Kidney epithelial cell (primary cell): ENCODE results near the gene POTEH. TPM values are rescaled to one million over a fixed set of nuclear protein-coding genes. Genes with fewer than 3 reads are reported as not detected.
"Not testable (repeated sequence)": the region's sequence is repeated elsewhere in the genome, so short reads cannot be mapped to it uniquely, and the experiment has no call there.

Source experiments
- DNase-seq: peaks from one replicate; pipeline ENCODE4 v3.0.0-alpha.2; 2010; ENCODE audit warnings: low read depth
- H3K27me3 ChIP-seq: 2 replicates; pipeline ENCODE4 v1.6.0; 2011; ENCODE audit warnings: low read length; ENCODE audit not compliant: control insufficient read depth, insufficient read depth
- H3K36me3 ChIP-seq: 2 replicates; pipeline ENCODE4 v1.5.1; 2011; ENCODE audit warnings: low read length; ENCODE audit not compliant: control insufficient read depth, insufficient read depth
- H3K4me3 ChIP-seq: 2 replicates; pipeline ENCODE4 v1.5.1; 2011; ENCODE audit warnings: low read depth, mild to moderate bottlenecking, control low read depth, low read length
- total RNA-seq: library from RNA; depleted of rRNA; stranded (reverse); fragments of >200 nt; gene quantifications from 2 replicates; pipeline ENCODE4 v1.2.3, GENCODE V29; 2015

The POTEH gene
- total RNA-seq = not detected in 2 replicates

GRCh38 chr22:15689749-15690125 lies at the start of gene POTEH:
Gene POTEH, plus strand, starts transcription at chr22:15690026. Its CDS starts 52 bp downstream, at chr22:15690078.
- H3K4me3 ChIP-seq, H3K36me3 ChIP-seq, H3K27me3 ChIP-seq, DNase-seq: not testable (repeated sequence)

GRCh38 chr22:15642288-15642861 lies 47.5 kb upstream of the POTEH start:
- not testable (repeated sequence) for H3K27me3 ChIP-seq, DNase-seq, H3K4me3 ChIP-seq, H3K36me3 ChIP-seq

GRCh38 chr22:15651954-15652353 lies 37.9 kb upstream of the POTEH start:
- not testable (repeated sequence) for H3K27me3 ChIP-seq, DNase-seq

DNA sequence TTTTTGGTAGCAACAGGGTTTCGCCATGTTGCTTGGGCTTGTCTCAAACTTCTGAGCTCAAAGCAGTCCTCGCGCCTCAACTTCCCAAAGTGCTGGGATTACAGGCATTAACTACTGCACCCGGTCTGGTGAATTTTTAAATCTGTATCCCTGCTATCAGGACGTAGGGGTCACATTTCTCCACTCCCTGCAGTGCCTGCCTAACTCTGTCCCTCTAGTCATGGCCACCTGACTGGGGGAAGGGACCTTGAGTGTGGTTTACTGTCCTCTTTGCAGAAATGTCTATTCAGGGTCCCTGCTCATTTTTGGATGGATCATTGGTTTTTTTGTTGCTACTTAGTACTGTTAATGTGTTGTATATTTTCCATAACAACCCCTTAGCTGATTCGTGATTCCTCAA lies 37.1 kb upstream of the POTEH start:
- H3K27me3 ChIP-seq, DNase-seq, H3K4me3 ChIP-seq, H3K36me3 ChIP-seq: not testable (repeated sequence)

More at GRCh38 chr22:15651954-15652353, 37.9 kb upstream of the POTEH start:
- not testable (repeated sequence) for H3K4me3 ChIP-seq, H3K36me3 ChIP-seq

DNA sequence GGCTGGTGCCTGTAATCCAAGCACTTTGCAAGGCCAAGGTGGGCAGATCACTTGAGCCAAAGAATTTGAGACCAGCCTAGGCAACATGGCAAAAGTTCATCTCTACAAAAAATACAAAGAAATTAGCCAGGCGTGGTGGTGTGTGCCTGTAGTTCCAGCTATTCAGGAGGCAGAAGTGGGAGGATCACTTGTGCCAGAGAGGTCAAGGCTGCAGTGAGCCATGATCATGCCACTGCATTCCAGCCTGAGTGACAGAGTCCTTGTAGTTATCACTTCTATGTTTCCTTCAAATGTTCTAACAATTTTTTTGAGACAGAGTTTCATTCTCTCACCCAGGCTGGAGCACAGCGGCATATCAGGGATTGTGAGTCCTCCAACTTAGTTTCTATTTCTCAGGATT lies 36.6 kb upstream of the POTEH start:
- not testable (repeated sequence) for H3K36me3 ChIP-seq, H3K4me3 ChIP-seq, H3K27me3 ChIP-seq

DNA sequence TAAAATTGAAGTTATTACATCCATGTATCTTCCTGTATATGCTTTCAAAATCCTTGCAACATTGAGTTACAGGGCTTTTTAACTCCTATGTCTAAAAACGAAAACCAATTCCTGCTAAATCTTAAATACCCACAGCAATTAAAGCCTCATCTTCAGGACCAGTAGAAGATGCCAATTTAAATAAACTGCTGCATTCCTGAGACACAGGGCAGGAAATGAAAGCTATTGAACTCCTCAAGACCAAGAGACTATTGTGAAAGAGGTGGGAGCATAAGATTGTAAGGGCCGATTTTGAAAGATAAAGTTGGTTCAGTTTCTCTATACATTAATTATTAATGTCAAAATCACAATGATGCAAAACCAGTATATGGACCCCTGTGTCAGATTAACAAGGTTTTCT lies 28.7 kb upstream of the POTEH start:
- H3K27me3 ChIP-seq, H3K4me3 ChIP-seq, H3K36me3 ChIP-seq, DNase-seq: not testable (repeated sequence)

More for the DNA sequence above, 36.6 kb upstream of the POTEH start:
- not testable (repeated sequence) for DNase-seq

DNA sequence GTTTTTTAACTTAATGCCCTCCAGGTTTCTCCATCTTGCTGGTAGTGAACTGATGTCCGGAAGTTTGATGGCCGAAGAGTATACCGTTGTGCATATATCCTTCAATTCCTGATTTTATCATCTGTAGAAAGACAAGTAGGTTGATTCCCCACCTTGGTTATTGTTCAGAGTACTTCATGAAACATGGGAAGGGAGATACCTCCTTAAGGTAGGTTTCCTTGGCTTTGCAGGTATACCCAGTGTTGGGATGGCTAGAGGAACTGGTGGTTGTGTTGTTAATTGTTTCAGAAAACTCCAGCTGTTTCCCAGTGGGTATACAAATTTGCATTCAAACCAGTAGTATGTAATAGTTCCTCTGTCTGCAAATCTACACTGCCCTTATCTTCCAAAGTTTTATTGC lies 25.1 kb upstream of the POTEH start:
- H3K4me3 ChIP-seq, H3K36me3 ChIP-seq, DNase-seq, H3K27me3 ChIP-seq: not testable (repeated sequence)

DNA sequence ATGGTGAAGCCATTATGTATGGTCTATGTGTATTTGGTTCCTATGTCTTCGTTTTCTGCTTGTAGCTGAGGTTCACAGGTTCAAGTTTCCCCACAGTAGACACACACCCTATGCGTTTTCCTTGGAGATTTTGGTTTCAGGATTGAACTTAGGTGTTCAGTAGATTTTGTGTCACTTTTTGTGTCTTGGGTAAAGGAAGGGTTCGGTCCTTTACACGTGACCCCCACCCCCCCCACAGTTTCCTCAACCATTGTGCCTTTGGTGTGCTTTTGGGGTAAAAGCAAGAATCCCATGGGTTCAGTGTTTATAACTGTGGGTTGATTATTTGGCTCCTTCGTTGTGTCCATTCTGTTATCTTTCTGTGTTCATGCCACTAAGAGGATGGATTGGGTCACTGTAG lies 24.3 kb upstream of the POTEH start:
- not testable (repeated sequence) for H3K27me3 ChIP-seq, H3K36me3 ChIP-seq, DNase-seq, H3K4me3 ChIP-seq

DNA sequence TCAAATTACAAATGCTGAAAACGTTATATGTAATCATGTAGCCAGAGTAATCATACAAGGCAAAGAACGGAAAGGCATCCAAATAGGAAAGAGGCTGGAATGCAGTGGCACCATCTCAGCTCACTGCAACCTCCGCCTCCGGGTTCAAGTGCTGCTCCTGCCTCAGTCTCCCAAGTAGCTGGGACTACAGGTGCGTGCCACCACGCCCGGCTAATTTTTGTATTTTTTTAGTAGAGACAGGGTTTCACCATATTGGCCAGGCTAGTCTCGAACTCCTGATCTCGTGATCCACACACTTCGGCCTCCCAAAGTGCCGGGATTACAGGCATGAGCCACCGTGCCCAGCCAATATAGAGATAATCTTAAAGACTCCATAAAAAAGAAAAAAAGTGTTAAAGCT lies 20.4 kb upstream of the POTEH start:
- not testable (repeated sequence) for DNase-seq, H3K27me3 ChIP-seq, H3K4me3 ChIP-seq, H3K36me3 ChIP-seq

- H3K36me3 ChIP-seq, H3K4me3 ChIP-seq, H3K27me3 ChIP-seq, DNase-seq: not testable (repeated sequence)
Observed at GRCh38 chr22:15679702-15680101, 10.1 kb upstream of the POTEH start.

DNA sequence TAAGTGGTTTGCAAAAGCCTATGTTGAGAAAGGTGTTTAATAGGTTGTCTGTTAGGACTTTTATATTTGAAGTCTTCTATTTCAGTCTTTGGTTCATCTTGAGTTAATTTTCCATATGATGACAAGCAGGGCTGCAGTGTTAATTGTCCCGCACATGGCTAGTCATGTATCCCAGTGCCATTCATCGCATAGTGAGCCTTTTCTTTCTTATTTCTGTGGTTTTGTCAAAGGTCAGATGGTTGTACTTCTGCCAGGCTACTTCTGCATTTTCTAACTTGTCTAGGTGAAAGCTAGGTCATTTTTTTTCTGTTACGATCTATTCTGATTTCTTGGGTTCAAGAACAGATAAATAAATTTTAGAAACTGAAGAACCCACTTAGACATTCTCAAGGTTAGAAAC lies 5.7 kb upstream of the POTEH start:
- not testable (repeated sequence) for DNase-seq, H3K36me3 ChIP-seq, H3K4me3 ChIP-seq, H3K27me3 ChIP-seq

DNA sequence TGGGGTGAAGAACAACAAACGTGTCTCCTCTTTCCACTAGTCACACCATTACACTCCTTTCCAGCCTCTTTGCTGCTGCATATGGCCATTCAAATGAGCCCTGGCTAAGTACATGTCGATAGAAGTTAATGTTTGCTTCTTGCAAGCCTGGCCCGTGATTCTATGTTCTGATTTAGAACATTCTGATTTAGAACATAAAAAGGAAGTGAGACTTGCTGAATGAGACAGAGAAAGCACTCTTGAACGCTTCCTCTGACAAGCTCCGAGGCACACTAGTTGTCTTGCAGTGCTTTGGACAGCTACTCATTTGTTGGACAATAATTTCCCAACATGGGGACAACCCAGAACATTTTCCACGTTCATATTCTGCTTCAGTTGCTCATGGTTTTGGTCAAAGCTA lies 5.1 kb upstream of the POTEH start:
- not testable (repeated sequence) for H3K27me3 ChIP-seq, H3K4me3 ChIP-seq, H3K36me3 ChIP-seq, DNase-seq

GRCh38 chr22:15685641-15686040 lies 4.2 kb upstream of the POTEH start:
- not testable (repeated sequence) for H3K27me3 ChIP-seq, H3K4me3 ChIP-seq, H3K36me3 ChIP-seq, DNase-seq

GRCh38 chr22:15687086-15687485 lies 2.7 kb upstream of the POTEH start:
- DNase-seq, H3K36me3 ChIP-seq, H3K4me3 ChIP-seq, H3K27me3 ChIP-seq: not testable (repeated sequence)

GRCh38 chr22:15687676-15688075 lies 2.1 kb upstream of the POTEH start:
- H3K4me3 ChIP-seq, H3K36me3 ChIP-seq, H3K27me3 ChIP-seq, DNase-seq: not testable (repeated sequence)

DNA sequence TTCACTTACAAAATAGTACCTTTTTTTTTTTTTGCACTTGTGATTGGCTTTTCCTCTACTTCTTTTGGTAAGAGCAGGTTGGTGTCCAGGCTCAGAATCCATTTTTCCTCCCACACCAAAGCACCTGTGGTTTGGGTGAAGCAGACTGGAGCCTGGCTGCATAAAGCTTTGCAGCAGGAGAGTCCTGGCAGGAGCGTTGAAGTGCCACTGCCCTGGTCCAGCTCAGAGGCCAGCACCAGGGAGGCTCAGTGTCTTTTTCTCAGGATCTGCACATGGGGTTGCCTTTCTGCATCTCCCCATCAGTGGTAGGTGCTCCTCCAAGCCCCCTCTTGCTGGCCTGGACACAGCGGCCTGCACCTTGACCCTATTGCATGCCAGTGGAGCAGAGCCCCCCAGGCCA lies 1.7 kb upstream of the POTEH start:
- not testable (repeated sequence) for H3K4me3 ChIP-seq, H3K36me3 ChIP-seq, H3K27me3 ChIP-seq, DNase-seq
